KG1 (cell line): ENCODE data around the gene S100A11.

ENCODE experiments used
- DNase-seq: peaks from one replicate; lab custom pipeline; 2025; lab: John Stamatoyannopoulos, UW

Gene S100A11

DNA sequence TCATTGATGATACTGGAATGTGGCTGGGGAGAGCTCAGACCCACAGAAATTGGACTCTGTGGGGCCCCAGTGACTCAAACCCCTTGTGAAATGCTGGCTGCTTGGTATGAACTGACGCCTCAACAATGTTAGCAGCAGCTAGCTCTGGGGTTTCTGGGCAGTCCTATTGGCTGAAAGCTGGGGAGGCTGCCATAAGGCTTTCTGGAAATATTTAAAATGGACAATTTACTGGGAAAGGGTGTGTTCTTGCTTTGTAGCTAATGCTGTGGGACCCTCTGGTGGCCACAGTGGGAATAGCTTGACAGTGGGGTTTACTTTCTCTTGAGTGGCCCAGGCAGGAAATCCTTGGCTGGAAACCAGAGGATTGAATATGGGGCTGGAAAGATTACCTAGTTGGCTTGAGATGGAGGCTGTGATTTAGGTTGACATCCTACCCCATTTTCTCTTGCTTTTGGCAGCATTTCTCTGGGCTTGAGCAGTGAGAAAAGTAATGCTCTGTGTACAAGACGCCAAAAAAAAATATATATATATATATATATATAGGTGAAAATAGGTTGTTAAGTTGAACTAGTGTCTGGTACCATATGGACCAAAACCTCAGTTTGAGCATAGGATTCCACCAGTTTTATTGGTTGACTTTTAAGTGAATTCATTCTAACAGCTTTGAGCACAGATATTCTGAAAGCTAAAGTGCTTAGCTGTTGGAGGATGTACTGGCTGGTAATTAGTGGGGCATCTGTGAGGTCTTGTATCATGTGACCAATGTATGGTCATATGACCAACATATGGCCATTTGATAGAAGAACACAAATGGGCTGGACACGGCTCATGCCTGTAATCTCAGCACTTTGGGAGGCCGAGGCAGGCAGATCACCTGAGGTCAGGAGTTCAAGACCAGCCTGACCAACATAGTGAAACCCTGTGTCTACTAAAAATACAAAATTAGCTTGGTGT lies 34.9 kb downstream of the S100A11 start:
- DNase-seq, result peak; percentile 61

GRCh38 chr1:152000964-152001630 lies 35.7 kb downstream of the S100A11 start:
- DNase-seq, result no peak

GRCh38 chr1:151998611-151999362 lies 38.0 kb downstream of the S100A11 start:
- DNase-seq, result no peak

GRCh38 chr1:151997284-151997570 lies 39.6 kb downstream of the S100A11 start:
- DNase-seq, result no peak

DNA sequence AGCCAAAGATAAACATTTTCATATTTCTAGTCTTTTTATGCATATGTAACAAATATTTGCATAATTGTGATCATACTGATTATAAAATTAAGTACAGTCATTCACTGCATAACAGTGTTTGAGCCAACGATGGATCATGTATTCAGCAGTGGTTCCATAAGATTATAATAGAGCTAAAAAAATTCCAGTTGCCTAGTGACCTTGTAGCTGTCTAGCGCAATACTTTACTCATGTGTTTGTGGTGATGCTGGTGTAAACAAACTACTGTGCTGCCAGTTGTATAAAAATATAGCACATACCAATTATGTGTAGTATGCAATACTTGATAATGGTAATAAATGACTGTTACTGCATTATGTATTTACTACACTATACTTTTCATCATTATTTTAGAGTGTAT lies 41.0 kb downstream of the S100A11 start:
- DNase-seq, result no peak

GRCh38 chr1:151994956-151995355 lies 41.8 kb downstream of the S100A11 start:
- no peak for DNase-seq

- DNase-seq, result peak; percentile 11
Observed at GRCh38 chr1:151993734-151994496, 42.9 kb downstream of the S100A11 start, which contains the start of gene S100A10. Gene S100A10 (minus strand): TSS chr1:151993859. CDS start chr1:151986230, 7,629 bp downstream.

DNA sequence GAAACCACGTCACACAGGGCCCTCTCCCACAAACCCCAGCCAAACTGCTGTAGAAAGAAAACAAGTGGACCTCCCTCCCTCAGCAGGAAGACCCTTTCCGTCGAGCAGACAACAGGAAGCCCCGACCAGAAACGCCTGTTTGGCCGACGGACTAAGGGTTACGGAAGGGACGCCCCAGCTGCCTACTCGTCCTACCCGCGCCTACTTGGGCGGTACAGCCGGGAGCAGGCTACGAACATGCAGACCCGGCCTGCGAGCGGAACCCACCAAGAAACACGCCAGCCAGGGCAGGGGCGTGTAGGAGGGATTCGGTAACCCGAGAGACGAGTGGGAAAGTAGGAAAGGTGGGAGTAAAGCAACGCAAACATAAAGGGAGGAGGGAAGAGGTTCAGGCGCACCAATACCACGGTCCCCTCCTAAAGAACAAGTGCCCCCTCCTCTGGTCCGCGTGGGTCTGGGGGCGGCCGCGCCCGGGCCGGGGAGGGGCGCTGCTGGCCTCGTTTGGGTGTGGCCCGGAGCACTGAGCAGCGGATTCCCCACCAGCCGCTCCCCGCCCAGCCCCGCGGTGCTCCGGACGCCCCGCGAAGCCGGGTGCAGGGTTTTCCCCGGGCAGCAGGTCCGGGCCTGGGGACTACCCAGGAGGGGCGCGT lies 43.6 kb downstream of the S100A11 start:
- DNase-seq, result no peak

DNA sequence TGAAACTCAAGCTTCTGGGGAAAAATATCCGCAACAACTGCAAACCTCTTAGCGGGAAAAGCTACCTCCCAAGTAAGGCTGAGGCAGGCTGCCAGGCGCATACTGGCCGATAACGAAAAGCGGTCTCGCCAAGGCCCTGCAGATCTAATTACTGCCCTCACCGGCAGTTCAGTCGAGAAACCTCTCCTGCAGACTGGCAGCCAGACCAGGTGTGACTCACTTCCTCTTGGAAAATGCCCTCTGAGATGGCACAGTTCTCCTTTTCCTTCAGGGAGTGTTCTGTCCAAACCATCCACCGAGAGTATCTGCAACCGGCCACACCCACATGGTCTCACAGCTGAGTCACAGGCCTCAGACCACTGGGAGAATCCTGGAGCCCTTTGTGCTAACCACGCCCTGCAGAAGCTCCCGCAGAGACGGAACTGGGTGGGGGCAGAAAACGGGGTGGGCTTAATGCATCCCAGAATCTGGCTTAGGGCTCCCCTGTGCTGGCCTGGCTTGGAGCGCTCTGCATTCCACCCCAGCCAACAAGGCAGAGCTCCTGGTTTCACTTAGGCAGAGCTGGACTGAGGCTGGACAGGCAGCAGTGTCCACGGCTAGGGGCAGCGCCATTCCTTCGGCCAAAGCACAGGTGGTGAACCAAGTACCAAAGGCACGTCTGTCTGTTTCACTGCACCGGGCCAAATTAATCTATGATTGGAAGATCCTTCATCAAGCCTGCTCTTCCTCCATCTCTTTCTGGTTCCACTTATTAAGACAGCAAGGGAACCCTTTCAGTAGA lies 44.3 kb downstream of the S100A11 start:
- no peak for DNase-seq

- no peak for DNase-seq
Observed at GRCh38 chr1:151991663-151992302, 45.0 kb downstream of the S100A11 start.

- no peak for DNase-seq
Observed at GRCh38 chr1:151990856-151991198, 46.0 kb downstream of the S100A11 start.

DNA sequence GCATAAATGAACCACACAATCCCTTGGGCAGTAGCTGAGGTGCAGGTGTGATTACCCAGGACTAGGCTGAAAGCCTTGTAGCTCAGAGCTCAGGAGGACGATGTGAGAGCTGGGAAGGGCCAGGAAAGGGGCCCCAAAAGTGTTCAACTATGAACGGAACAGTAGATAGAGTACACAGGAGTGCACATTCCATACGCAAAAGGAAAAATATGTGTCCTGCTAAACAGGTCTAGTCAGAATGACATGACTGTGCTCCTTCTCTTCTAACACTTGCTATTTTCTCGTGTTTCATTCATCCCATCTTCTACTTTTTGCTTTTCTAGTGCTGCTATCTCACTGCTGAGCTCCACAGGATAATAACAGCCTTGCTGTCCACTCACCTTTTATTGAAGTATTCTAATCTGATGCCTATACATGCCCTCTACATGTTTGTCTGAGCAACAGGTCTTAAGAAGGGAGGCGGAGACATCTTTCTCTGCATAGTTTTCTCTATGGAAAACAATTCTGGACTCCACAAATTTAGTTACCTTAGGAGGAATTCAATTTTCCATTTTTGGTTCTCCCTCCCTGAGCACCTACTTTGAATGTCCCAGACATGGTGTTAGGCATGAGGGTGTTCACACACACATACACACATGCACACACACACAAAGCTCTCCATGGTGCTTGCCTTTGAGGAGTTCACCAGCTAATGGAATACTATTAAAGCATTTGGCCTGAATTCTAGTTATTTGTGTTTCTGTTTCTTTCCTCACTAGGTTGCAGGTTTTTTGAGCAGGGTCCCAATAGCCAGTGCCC lies 46.5 kb downstream of the S100A11 start:
- no peak for DNase-seq

DNA sequence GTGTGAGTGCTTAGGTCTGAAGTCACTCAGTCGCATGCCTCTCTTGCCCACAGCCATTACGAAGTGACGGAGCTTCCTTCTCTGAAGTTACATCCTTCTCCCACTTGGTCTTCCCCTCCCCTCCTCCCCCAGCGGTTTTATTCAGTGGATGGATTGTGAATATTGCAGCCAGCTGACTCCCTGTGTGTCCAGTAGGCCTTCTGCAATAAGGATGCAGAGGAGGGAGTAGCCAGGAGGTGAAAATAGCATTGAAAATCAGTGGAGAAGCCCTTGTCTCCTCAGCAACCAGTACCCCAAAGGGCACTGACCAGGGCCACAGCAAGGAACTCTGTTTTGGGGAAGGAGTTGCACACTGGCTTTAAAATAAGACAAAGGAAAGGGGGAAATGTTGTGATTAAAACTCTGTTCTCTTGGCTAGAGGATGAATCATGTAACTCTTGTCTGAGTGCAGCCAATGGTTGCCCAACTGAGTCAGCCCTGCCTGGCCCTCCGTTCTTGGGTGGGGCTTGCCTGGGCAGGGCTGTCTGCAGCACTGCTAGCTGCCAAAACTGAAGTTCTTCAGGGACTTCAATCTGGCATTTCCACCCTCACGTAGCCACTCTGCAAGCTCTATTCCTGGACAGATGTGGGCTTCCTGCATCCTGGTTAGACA lies 47.5 kb downstream of the S100A11 start:
- no peak for DNase-seq

DNA sequence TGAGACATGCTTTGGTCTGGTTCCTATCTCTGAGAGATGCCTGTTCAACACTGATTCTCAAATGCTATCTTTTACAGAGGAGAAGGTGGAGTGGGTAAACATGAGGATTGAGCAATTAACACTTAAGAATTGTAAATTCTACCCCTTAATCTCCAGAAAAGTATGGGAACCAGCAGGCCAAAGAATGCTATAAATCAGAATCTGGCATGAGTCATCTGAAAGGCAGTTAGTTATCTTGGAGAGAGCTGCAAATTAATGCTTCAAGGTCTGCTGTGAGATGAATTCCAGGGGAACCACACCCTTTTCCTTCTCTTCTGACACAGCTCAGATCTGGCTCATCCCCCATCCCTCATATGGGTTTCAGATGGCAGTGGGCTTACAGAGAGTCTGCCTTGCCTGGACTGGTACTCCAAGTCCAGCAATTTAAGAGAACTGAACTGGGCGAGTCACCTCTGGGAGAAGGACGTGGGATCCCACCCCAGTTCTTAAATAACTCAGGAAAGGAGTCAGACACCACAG lies 48.3 kb downstream of the S100A11 start:
- no peak for DNase-seq

- DNase-seq, result no peak
Observed at GRCh38 chr1:151986501-151987190, 50.2 kb downstream of the S100A11 start.

GRCh38 chr1:151985768-151986167 lies 51.0 kb downstream of the S100A11 start:
- no peak for DNase-seq

- no peak for DNase-seq
Observed at GRCh38 chr1:151985270-151985669, 51.5 kb downstream of the S100A11 start.
